ENCODE data around the gene SPRED2. TPM values are rescaled to one million over a fixed set of nuclear protein-coding genes. Genes with fewer than 3 reads are reported as not detected.

Gene SPRED2
- total RNA-seq, 1 experiment from 2014 or later, result 12.2 TPM

DNA sequence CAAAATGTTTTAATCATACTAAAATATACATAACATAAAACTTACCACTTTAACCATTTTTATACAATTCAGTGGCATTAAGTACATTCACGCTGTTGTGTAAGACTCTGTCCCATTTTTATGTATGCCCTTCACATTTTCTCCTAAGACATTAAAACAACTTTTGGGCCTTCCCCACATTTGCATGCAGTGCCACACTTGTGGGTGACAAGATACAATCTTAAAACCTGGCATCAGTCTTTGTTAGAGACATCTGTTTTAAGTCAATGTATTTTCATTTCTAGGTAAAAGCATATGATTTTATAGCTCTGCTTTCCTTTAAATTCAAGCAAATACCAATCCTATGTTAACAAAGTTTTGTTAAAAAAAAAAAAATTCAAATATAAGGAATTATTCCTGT is 17.3 kb downstream of the SPRED2 start:
- no peak for DNase-seq (ENCODE audit: low read depth)

DNA sequence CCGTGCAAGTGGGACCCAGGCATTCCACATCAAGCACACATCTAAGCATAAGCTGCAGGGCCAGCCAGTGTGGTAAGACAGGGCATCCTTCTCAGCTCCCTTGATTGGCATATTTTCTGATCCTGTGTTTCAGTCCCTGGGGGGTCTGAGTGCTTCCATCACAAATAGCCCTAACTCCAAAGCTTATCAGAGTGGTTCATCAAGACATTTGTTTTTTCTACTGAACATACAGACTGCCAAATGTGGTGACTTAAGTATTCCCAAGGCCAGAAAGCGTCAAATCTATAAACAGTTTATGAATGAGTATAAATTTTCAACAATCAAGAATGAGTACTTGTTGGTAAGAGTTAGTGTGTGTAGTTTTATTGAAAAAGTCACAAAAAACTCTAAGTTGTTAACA is 18.8 kb downstream of the SPRED2 start:
- no peak for DNase-seq (ENCODE audit: low read depth)

DNA sequence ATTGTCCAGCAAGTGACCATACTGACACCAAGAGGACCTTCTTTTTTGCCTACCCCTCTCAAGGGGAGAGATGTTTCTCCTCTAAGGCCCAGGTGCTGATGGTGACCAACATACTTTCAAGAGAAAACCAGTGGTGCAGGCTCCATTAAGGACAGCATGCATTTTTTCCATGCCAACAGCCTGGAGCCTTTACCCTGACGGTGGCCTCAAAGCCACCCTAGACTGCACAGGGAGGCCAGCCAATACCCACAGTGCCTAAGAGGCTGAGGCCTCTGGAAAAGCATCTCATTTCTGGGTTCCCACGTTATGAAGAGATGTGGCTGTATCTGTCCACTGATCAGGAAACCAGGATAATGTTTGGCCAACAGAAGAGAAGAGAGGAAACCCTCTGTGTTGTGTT is 19.3 kb downstream of the SPRED2 start:
- DNase-seq (ENCODE audit: low read depth), result no peak

DNA sequence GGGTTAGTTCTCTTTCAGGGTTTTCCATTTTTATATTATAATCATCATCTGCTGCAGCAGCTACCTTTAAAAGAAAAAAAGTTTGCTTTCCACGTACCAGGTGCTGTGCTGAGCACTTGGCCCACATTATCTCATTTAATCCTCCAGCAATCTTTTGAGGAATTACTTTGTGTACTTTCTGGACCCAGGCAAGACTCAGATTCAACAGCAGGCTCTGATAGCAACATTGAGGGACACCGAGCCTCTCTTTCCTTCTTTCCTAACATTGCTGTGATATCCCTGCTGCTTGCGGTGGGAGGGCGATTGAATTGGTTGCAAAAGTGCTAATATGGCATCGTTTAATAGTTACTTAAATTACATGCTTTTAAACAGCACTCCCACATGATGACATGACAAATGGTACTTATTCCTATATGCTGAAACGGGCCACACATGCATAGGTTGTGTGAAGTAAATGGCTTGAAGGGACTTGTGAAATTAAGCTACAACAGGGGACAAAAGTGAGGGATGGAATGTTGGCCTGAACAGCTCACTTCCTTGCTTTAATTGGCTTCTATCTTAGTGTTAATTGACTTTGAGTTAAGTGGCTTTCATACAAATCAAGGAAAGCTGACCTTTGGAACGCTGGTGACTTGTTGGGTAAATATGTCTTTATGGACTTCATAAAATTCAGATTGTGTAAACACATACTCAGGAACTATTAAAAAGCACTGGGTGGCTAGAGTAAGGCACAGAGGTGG is 21.2 kb downstream of the SPRED2 start:
- DNase-seq (ENCODE audit: low read depth), result no peak

DNA sequence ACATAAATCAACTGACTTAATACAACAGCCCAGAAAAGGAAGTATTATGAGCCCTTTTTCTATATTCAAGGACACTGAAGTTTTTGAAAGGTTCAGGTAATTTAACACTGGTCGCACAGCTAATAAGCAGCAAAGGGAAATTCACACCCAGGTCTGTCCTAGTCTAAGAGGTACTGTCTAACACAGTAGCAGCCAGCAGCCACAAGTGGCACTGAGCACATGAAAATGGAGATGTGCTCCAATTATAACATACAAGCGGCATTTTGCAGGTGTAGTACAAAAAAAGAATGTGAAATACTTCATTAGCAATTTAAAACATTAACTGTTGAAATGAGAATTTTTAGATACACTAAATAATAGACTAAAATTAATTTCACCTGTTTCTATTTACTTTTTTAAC is 23.4 kb downstream of the SPRED2 start:
- no peak for DNase-seq (ENCODE audit: low read depth)

DNA sequence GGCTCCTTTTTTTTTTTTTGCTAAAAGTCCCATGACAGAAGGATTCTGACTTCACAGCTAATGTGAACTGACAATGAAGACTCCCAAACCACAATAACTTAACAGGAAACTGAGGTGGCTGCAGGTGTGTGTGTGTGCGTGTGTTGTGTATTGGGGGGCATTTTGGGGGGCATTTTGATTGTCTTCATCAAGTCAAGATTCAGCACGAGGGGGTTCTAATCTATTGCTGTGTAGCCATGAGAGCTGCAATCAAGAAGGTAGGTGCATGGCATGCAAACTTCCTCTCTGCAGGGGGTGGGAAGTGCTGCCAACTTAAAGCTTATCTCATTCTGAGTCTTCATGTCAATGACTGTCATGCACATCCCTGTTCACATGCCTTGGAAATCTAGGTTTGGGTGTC is 25.2 kb downstream of the SPRED2 start:
- DNase-seq (ENCODE audit: low read depth), result no peak

DNA sequence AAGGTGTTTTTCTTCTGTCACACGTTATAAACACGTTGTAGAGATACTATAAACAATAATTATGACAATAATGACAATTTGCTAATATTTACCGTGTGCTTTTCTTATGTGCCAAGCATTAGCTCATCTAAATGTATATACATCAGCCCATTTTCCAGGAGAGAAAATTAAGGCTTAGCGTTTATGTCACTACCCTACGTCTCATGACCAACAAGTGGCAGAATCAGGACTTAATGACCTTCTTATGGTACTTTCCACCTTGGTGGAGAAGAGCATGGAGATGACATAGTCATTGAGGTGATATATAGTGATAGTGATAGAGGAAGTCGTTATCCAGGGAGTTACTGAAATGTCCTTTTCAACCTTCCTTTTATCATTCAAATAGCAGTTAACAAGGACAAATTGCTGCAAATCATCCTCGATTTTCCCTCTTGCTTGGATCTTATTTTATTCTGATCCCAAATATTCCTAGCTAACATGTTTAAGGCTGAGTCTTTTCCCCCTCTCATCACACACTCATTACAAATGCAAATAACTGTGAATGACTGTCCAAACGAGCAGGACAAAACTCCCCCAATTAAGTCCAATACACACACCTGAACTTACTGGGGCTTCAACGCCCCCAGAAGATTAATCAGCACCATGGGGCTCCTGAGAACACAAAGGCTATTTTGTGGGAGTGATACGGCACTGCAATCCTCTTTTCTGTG is 27.3 kb downstream of the SPRED2 start:
- no peak for DNase-seq (ENCODE audit: low read depth)

DNA sequence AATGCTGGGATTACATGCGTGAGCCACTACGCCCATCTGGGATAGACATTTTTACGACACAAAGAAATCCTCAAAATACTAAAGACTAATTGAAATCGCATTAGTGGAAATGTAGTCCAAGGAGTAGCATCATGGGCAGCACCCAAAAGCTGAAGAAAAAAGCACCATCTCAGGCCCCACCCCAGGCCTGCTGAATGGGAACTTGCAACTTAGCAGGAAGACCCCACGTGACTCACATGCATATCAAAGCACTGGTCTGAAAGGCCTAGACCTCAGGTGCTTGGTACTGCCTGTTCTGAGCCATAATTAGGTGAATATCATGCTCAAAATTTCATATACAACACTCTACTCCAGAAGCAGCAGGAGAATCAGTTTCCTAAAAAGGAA is 28.9 kb downstream of the SPRED2 start:
- no peak for DNase-seq (ENCODE audit: low read depth)

DNA sequence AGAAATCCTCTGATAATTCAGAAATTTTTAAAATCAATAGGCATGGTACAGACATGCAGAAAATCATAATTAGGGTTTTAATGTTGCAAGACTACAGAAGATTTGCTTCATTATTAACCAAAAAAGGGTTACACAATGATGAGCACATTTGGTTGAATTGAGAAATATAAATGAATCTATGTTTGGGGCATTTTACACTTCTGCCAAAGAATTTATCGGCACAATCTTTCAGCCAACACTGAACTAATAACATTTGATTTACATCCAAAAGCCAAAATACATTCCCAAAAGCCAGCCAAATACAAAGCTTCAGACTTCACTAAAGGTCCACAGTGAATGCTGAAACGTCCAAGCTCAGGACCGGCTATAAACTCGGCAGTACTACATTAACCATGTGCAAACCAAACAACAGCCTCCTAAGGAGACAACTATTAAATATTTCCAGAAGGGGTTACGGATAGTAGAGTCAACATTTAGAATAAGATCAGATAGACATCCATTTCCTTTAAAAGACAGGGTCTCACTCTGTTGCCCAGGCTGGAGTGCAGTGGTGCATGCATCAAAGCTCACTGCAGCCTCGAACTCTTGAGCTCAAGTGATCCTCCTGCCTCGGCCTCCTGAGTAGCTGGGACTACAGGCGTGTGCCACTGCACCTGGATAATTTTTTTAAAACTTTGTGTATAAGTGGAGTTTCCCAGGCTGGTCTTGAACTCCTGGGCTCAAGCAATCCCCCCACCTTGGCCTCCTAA is 29.4 kb downstream of the SPRED2 start:
- no peak for DNase-seq (ENCODE audit: low read depth)

DNA sequence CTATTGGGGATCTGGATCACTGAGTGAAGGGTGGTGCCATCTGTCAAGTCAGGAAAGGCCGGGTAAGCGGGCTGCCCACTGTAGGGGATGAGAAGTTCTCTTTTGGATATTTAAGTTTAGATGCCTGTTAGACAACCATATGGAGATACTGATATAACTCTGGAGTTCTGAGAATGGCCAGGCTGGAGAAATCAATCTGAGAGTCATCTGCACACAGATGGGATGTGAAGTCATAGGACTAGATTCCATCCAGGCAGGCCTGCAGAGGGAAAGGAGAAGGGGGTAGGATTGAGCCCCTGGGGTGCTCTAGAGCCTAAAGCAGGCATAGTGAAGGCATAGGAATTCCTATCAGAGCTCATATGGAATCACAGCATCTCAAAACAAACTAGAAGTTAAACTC is 30.1 kb downstream of the SPRED2 start:
- DNase-seq (ENCODE audit: low read depth), result no peak

DNA sequence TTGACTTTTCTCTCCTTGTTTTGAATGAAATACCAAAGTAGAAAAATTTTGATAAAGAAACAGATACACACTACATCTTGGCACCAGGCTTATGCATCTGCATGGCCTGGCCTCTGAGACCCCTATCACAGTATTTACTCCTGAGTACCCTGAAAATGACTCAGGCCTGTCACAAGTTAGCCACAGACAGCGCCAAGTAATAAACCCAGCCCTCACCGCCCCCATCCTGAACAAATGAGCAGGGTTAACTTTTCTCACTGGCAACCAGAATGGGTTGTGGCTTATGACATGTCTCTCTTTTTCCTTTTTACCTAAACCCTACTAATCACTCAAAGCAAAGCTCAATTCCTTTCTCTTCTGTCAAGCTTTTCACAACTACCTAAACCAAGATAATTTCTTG is 35.3 kb downstream of the SPRED2 start:
- DNase-seq (ENCODE audit: low read depth), result peak; percentile 34

DNA sequence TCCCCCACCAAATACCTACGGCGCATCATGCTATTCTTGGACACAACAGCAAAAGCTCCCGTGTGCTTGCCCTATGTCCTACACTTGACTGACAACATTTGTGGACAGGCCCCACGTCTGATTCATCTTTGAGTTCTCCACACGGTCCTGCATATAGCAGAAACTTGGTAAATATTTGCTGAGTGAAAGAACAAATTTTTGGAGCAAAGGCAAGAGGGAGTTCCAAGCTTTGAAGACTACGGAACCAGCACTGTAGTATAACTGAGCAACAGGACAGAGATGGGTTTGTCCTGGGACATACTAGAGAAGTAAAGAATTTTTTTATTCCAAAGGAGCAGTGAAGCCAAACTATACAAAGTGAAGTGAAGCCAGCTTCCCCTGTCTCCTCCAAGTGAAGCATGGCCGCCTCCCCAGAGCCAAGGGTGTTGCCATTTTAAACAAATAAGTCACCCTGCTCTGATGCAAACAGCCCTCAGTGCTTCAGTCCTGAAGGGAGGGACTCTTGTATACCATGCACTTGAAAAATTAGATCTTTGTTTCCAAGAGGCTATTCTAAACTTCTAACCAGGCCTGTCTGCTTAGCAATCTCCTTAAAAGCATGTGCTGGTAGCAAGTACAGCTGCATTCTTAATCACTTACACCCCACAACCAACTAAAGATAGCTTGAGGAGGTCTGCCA is 35.9 kb downstream of the SPRED2 start:
- DNase-seq (ENCODE audit: low read depth), result peak; percentile 19

DNA sequence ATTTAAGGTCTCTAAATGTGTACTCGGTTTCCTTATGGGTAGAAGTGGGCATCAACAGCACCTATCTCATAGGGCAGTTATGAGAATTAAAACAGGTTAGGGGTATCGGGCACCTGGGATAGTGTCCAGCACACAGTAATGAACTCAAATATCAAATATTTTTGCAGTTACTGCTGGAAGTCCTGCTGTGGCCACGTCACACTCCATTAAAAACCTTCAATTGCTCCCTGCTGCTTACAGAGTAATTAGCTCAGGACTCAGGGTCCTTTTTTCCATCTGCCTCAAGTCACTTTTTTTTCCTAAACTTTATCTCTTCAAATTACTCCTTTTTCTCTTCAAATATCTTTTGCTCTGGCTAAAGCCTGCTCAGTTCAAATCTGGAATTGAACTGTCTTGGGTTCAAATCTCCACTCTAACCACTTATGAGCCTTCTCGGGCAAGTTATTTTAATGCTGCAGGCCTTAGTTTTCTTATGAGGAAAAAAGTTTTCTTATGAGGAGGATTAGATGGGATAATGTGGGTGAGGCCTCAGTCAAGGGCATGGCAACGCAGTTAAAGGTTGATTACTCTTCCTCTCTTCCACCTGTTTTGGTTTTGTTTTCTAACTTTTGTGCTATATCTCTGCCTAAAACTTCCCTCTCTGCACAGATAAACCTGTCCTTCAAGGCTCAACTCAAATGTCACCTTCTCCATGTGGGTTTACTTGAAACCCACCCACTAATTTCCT is 36.6 kb downstream of the SPRED2 start:
- DNase-seq (ENCODE audit: low read depth), result no peak

DNA sequence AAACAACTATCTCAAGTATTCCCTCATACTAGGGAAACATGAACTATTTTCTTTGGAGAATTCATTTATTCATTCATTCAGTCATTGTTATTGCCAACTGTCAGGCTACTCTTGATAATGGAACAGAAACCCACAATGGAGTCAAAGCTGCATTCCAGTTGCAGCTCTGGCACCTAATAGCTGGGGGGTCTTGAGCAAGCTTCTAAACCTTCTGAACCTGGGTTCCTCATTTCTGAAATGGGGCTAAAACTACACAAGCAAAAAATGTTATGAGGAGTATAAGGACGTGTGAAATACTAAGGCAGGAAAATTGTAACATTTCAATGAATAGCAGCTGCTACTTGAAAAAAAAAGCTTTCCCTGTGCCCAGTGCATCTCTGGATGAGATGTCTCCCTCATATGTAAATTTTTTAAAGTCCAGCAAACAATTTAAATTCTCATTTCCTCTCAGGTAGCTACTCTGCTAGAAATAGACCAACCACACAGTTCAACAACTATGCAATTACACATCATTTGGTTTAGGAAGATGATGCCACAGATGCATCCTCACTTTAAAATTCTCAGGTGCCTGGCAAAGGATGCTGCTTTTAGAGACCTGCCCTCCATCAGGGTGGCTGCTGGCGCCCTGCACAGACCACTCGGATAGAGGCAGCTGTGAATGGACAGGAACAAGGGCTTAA is 38.5 kb downstream of the SPRED2 start:
- no peak for DNase-seq (ENCODE audit: low read depth)

DNA sequence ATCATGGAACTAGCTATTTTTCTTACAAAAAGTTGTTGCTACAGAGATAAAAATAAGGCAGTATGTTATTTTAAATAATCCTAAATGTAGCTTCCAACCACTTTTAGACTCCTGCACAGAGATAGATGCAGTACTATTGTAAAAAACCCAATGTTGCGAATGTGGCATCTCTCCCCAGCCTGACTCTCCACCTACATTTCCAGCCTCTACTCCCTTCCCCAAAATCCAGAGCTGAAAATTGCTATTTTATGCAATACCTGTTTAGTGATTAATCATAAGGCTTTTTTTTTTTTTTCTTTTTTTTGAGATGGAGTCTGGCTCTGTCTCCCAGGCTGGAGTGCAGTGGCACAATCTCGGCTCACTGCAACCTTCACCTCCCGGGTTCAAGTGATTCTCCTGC is 39.4 kb downstream of the SPRED2 start:
- DNase-seq (ENCODE audit: low read depth), result no peak

DNA sequence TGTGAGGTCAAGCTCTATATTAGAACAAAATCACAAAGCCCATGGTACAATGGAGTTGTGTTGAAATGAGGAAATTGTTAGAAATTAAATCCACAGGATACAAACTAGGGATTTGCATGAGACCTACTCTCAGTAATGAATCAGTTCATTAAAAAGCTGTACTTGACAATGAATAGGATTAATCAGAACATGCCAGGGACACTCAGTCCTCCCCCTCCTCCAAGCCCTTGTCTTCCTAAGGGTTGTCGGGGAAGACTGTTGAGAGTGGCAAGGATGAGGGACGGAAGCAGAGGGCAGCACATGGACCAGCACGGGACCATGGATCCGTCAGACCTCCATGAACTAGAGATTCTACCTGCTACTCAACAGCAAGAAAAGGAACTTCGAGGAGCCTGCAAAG is 39.8 kb downstream of the SPRED2 start:
- no peak for DNase-seq (ENCODE audit: low read depth)

DNA sequence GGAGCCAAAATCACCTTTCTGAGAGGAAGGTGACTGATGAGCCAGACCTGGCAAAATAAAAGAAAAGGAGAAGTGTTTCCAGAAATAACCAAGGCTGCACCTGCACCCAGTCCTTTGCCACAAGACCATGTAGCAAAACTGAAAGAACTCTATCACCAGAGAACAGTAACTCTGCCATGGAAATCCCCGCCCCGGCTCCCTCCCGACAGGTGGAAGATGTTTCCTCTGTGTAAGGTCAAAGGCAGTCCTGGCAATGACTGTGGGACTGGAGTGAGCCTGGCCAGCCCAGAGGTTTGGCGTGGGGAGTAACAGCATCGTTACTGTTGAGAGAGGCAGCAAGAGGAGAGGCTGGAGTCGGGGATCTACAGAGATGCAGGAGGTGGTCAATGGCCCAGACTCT is 42.3 kb downstream of the SPRED2 start:
- no peak for DNase-seq (ENCODE audit: low read depth)

DNA sequence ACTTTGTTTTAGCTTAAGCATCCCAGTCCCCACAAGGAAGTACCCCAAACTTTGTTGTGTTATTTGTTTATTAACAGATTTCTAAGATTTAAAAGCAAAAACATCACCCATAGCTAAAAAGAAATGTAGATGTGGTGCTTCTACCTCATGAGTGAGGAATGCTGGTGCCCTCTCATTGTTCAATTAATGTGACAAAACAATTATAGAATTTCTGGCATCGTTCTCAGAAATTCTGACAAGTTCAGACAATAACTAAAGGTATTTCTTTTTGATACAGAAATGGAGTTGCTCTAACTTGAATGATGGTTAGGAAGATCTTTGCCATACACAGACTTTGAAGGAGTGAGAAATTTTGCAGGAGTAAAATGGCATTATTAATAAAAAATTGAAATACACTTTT is 42.9 kb downstream of the SPRED2 start:
- no peak for DNase-seq (ENCODE audit: low read depth)

DNA sequence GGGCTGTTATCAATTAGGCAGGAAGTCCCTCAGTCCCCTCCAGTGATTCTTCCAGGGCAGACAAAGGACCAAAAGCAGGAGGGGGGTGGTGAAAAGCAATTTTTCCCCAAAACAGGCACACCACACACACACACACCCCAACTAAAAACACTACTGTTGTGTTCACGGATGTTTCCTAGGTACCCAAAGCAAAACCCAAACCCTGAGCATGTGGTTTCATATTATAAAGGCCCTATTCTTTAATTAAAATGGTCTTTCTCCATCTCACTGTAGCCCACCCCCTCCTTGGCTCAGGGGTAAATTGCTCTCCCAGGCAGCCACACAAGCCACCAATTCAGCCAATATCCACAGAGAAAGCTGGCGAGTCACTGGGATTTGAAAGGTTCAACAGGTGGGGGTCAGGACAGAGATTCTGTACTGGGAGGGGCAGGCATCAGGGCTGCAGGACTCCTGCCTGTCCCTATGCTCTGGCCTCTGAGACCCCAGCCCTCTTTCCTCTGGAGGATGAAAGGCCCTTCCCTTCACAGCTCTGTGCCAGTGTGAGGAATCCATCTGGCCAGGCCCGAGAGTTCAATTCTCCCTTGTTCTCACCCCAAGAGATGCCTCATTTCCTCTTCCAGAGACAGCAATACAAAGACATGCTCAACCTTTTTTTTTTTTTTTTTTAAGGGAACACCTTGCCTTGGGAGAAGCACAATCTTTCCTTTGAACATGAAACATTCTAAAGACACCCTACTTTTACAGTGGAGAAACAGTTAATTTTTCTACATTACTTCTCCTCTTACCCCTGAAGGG is 43.6 kb downstream of the SPRED2 start:
- DNase-seq (ENCODE audit: low read depth), result no peak

DNA sequence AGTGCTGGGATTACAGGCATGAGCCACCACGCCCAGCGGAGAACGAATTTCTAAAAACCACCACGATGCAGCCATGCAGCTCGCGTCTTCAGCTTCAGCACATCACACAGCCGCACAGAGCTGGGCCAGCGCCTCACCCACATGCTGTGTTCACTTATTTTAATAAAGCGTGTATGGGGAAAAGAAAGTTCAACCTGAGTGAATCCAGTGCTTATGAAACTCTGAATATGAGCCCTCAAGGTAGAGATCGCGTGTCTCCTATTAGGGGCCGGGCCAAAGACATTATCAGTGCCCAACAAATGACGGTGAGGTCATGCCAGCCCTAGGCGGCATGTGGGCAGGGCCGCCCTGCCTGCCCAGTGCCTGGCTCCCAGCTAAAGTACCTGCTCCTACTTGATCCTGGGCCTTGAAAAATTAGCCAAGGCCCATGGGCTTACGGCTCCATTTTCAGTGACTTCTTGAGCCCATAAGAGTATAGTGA is 44.3 kb downstream of the SPRED2 start:
- DNase-seq (ENCODE audit: low read depth), result no peak
